Activated CD8-positive, alpha-beta memory T cell treated with anti-CD3 and anti-CD28 coated beads, Interleukin-2, amount 10 ng/mL, durations not matched to agents 7 days and 5 days (primary cell): Measurements from ENCODE around the gene RB1. TPM values are rescaled to one million over a fixed set of nuclear protein-coding genes. Genes with fewer than 3 reads are reported as not detected.

Source experiments
- ATAC-seq: fragments of 150-1000 bp; cut with Tn5 transposase; one replicate; pipeline ENCODE4 v1.10.0; 2021; ENCODE audit warnings: moderate library complexity
- CTCF ChIA-PET: fragments of 350-600 bp; sonication (Branson Sonifier 250); formaldehyde crosslinking; loops from one replicate; lab custom pipeline; 2021; ENCODE audit warnings: antibody characterized with exemption; lab: Charles Lee
- DNase-seq: peaks from one replicate; pipeline ENCODE4 v3.0.0-alpha.2; 2020
- H3K27ac Mint-ChIP-seq: one replicate; pipeline ENCODE4 v1.8.0; 2021; ENCODE audit warnings: mild to moderate bottlenecking, mixed read lengths
- H3K27me3 Mint-ChIP-seq: one replicate; pipeline ENCODE4 v1.8.0; 2021; ENCODE audit warnings: mixed read lengths
- H3K36me3 Mint-ChIP-seq: one replicate; pipeline ENCODE4 v1.8.0; 2021; ENCODE audit warnings: mild to moderate bottlenecking, mixed read lengths
- H3K4me1 Mint-ChIP-seq: one replicate; pipeline ENCODE4 v1.8.0; 2021; ENCODE audit warnings: mixed read lengths
- H3K4me3 Mint-ChIP-seq: one replicate; pipeline ENCODE4 v1.8.0; 2021; ENCODE audit warnings: mild to moderate bottlenecking, moderate library complexity, mixed read lengths
- H3K9me3 Mint-ChIP-seq: one replicate; pipeline ENCODE4 v1.8.0; 2022; ENCODE audit warnings: low read depth, mixed read lengths
- total RNA-seq, 2 experiments: library from RNA; stranded (reverse); gene quantifications; one replicate each; pipeline ENCODE4 v1.2.3, GENCODE V29; 2021

Gene RB1
- total RNA-seq, 2 experiments from 2014 or later = 49.2 to 55.7 TPM

- CTCF ChIA-PET = no interaction called here
- no peaks in the 10 kb centered on the region for H3K27me3 Mint-ChIP-seq
Measured at GRCh38 chr13:48273346-48273745, 30.2 kb upstream of the RB1 start.

GRCh38 chr13:48275507-48275906, 28.0 kb upstream of the RB1 start:
- no peak for ATAC-seq
- Mint-ChIP-seq H3K27ac (no peak overlapping the region), H3K27me3 (no peaks in the 10 kb centered on the region), H3K4me1 (peaks cover 7% of the 10 kb centered on the region), H3K9me3 (no peaks in the 10 kb centered on the region), H3K4me3 (no peak overlapping the region), H3K36me3 (peaks cover 4% of the 10 kb centered on the region)
- DNase-seq = no peak
- CTCF ChIA-PET = interaction anchor here (0.7 kb wide), 1 partner anchor 159 kb away, joined by 4 read pairs; no protein-coding TSS in a partner anchor

More at GRCh38 chr13:48273346-48273745, 30.2 kb upstream of the RB1 start:
- peaks cover 16% of the 10 kb centered on the region for H3K36me3 Mint-ChIP-seq
- no peak for DNase-seq
- H3K4me3 Mint-ChIP-seq = no peak overlapping the region
- H3K9me3 Mint-ChIP-seq = no peaks in the 10 kb centered on the region
- H3K27ac Mint-ChIP-seq = no peak overlapping the region
- ATAC-seq = no peak
- peaks cover 7% of the 10 kb centered on the region for H3K4me1 Mint-ChIP-seq

DNA sequence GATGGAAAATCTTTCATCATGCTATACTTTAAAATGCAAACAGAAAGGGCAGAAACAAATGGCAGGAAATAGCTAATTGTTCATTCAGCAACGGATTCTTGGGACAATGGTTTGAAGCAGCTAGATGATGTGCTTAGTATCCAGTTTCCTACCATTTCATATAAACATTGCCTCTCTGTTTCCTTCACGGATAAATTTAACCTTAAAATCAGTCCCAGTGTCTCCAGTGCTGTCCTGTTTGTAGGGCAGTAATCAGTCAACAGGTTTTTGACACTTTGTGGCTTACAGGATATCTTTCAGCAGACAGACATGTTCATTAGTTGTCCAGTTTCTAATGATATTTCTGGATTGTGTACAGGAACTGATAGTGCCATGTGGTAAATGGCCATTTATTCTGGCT, 24.7 kb upstream of the RB1 start:
- H3K4me1 Mint-ChIP-seq = peaks cover 7% of the 10 kb centered on the region
- no peak overlapping the region for H3K27ac Mint-ChIP-seq
- no peaks in the 10 kb centered on the region for H3K27me3 Mint-ChIP-seq
- CTCF ChIA-PET = no interaction called here
- H3K4me3 Mint-ChIP-seq = no peak overlapping the region
- no peaks in the 10 kb centered on the region for H3K9me3 Mint-ChIP-seq
- no peak for DNase-seq
- no peaks in the 10 kb centered on the region for H3K36me3 Mint-ChIP-seq
- ATAC-seq = no peak

DNA sequence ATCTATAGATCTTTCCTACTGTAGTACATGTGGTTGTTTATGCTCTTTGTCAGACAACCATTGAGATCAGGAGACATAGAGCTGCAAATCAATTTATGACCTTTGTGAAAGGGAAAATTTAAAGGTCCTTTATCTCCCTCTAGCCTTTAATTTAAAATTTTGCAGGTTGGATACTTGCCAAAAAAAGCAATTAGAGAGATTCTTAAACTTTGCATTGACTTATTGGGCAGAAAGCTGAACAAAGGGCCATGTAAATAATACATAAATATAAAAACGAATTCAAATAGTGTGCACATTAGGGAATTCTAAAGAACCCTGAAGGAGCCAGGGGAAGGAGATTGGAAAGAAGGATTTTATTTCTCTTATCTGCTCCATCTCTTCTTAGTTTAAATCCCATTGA, 22.0 kb upstream of the RB1 start:
- CTCF ChIA-PET = no interaction called here
- H3K36me3 Mint-ChIP-seq = no peaks in the 10 kb centered on the region
- H3K4me3 Mint-ChIP-seq = no peak overlapping the region
- H3K4me1 Mint-ChIP-seq = no peaks in the 10 kb centered on the region
- H3K27me3 Mint-ChIP-seq = no peaks in the 10 kb centered on the region
- H3K27ac Mint-ChIP-seq = no peak overlapping the region
- H3K9me3 Mint-ChIP-seq = no peaks in the 10 kb centered on the region
- ATAC-seq = no peak
- no peak for DNase-seq

GRCh38 chr13:48291730-48292129, 11.8 kb upstream of the RB1 start:
- CTCF ChIA-PET = interaction anchor here (1.2 kb wide), 1 partner anchor 57 kb away, joined by 3 read pairs; no protein-coding TSS in a partner anchor

GRCh38 chr13:48292650-48293049, 10.9 kb upstream of the RB1 start:
- ATAC-seq = no peak
- H3K27me3 Mint-ChIP-seq = peaks cover 21% of the 10 kb centered on the region
- H3K4me3 Mint-ChIP-seq = no peak overlapping the region
- CTCF ChIA-PET = interaction anchor here (1.2 to 1.8 kb wide), 2 partner anchors 58 to 287 kb away, joined by 3 to 4 read pairs; no protein-coding TSS in a partner anchor
- H3K9me3 Mint-ChIP-seq = no peaks in the 10 kb centered on the region
- H3K4me1 Mint-ChIP-seq = peaks cover 13% of the 10 kb centered on the region
- no peaks in the 10 kb centered on the region for H3K36me3 Mint-ChIP-seq
- H3K27ac Mint-ChIP-seq = no peak overlapping the region
- DNase-seq = no peak

More at GRCh38 chr13:48291730-48292129, 11.8 kb upstream of the RB1 start:
- peaks cover 22% of the 10 kb centered on the region for H3K27me3 Mint-ChIP-seq
- H3K4me3 Mint-ChIP-seq = no peak overlapping the region
- peaks cover 8% of the 10 kb centered on the region for H3K4me1 Mint-ChIP-seq
- no peaks in the 10 kb centered on the region for H3K36me3 Mint-ChIP-seq
- ATAC-seq = no peak
- H3K9me3 Mint-ChIP-seq = no peaks in the 10 kb centered on the region
- no peak overlapping the region for H3K27ac Mint-ChIP-seq
- no peak for DNase-seq

DNA sequence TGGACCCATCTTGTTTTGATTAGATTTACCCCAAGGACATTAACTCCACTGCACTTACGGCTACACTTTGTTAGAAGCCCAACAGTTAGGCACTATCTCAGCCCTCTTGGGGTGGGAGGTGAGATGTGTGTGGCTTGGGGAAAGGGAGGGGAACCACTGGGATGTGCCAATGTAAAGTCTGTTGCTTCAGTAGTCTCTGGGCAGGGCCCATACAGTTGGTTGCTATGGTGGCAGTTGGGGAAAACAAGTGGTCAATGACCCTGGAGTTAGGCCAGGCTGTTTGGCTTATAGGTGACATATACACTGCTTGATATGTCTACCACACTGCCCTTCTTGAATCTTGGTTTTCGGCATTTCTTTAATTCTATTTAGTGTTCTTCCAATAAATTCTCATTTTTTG, 8.9 kb upstream of the RB1 start:
- Mint-ChIP-seq H3K27ac (no peak overlapping the region), H3K36me3 (no peaks in the 10 kb centered on the region), H3K4me1 (peaks cover 13% of the 10 kb centered on the region), H3K9me3 (no peaks in the 10 kb centered on the region), H3K4me3 (no peak overlapping the region), H3K27me3 (peaks cover 11% of the 10 kb centered on the region)
- DNase-seq (no peak), ATAC-seq (no peak)
- CTCF ChIA-PET = no interaction called here

DNA sequence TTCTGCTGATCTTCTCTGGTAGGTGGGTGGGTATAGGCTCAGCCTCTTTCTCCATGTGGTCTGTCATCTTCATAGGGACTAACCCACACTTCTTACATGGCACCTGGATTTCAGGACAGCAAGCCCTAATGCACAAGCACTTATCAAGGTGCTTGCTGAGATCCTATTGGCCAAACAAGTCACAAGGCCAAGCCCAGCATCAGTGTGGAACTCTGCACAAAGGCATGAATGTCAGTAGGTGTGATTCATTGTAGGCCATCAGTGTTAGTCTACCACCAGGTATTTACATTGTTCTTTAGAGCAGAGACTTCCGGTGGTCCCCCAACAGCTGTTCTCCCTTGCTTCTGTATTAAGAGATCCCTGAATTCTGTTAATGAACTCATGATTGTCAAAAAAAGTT, 8.3 kb upstream of the RB1 start:
- Mint-ChIP-seq H3K36me3 (no peaks in the 10 kb centered on the region), H3K4me1 (peaks cover 13% of the 10 kb centered on the region), H3K27ac (no peak overlapping the region), H3K27me3 (peaks cover 8% of the 10 kb centered on the region), H3K9me3 (no peaks in the 10 kb centered on the region), H3K4me3 (no peak overlapping the region)
- CTCF ChIA-PET = no interaction called here
- DNase-seq (no peak), ATAC-seq (no peak)

DNA sequence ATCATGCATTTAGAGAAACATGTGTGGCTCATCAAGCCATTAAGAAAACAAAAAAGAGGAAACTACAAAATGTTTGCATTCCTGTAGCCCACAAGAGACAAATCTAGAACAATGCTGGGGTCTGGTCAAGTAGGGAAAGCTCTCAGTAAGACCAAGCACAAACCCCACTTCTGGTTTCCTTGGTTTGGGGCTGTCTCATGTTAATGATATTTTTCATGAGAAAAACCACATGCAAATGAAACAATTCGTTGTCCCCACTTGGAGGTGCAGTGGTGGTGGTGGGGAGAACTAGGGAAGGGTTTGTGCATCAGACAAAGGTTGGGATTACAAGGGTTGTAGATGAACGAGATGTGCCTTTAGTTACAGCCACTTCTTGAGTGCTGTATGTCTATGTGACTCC, 7.0 kb upstream of the RB1 start:
- Mint-ChIP-seq H3K36me3 (peaks cover 2% of the 10 kb centered on the region), H3K9me3 (no peaks in the 10 kb centered on the region), H3K27me3 (peaks cover 2% of the 10 kb centered on the region), H3K27ac (no peak overlapping the region), H3K4me1 (peaks cover 13% of the 10 kb centered on the region), H3K4me3 (no peak overlapping the region)
- CTCF ChIA-PET = interaction anchor here (0.9 kb wide), 1 partner anchor 55 kb away, joined by 3 read pairs; no protein-coding TSS in a partner anchor
- DNase-seq (no peak), ATAC-seq (no peak)

DNA sequence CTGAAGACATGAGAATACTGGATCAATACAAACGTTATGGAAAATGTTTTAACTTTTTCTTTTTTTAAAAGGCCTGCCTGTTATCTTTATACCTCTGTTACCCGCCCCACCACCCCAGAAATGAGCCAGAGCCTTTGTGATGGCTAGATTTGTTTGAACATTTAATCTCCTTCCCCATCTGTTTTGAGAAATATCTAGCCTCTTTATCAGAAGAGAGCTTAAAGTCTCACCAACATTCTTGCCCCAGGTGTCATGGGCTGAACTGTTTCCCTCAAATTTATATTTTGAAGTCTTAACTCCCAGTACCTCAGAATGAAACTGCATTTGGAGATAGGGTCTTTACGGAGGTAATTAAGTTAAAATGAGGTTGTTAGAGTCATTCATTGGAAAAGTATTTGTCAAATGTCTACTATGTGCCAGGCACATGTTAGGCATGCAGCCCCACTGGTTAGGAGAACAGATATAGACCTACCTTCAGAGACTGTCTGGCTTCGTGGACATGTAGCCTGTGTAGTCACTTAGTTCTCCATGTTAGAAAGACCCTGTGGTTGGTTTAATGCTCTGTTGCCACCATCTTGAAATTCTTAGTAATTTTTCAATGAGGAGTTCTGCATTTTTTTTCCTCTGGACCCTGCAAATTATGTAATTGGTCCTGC, 6.3 kb upstream of the RB1 start:
- no peak overlapping the region for H3K4me3 Mint-ChIP-seq
- ATAC-seq = no peak
- H3K4me1 Mint-ChIP-seq = peaks cover 14% of the 10 kb centered on the region
- H3K36me3 Mint-ChIP-seq = peaks cover 5% of the 10 kb centered on the region
- no peaks in the 10 kb centered on the region for H3K9me3 Mint-ChIP-seq
- peaks cover 2% of the 10 kb centered on the region for H3K27me3 Mint-ChIP-seq
- CTCF ChIA-PET = interaction anchor here (0.7 to 0.9 kb wide), 2 partner anchors 54 to 289 kb away, joined by 3 to 4 read pairs; no protein-coding TSS in a partner anchor
- H3K27ac Mint-ChIP-seq = no peak overlapping the region
- no peak for DNase-seq

DNA sequence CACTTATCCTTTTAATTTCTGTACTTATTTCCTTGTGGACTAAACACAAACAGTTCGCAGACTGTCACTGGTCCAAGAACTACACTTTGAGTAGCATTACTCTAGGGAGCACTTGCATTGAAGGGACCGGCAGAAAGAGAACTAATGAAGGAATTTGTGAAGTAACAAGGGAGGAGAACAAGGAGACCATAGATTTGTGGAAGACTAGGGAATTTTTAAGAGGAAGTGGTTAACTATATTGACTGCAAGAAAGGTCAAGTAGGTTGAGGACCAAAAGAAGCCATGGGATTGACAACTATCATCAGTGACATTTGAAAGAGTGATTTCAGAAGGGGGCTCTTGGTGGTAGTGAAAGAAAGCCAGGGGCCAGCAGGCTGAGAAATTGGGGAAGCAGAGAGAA, 4.0 kb upstream of the RB1 start:
- DNase-seq (no peak), ATAC-seq (no peak)
- Mint-ChIP-seq H3K4me3 (no peak overlapping the region), H3K27ac (no peak overlapping the region), H3K9me3 (no peaks in the 10 kb centered on the region), H3K4me1 (peaks cover 23% of the 10 kb centered on the region), H3K36me3 (peaks cover 8% of the 10 kb centered on the region), H3K27me3 (no peaks in the 10 kb centered on the region)
- CTCF ChIA-PET = interaction anchor here (1.0 kb wide), 1 partner anchor 66 kb away, joined by 3 read pairs; the partner anchor contains the start of gene ITM2B

DNA sequence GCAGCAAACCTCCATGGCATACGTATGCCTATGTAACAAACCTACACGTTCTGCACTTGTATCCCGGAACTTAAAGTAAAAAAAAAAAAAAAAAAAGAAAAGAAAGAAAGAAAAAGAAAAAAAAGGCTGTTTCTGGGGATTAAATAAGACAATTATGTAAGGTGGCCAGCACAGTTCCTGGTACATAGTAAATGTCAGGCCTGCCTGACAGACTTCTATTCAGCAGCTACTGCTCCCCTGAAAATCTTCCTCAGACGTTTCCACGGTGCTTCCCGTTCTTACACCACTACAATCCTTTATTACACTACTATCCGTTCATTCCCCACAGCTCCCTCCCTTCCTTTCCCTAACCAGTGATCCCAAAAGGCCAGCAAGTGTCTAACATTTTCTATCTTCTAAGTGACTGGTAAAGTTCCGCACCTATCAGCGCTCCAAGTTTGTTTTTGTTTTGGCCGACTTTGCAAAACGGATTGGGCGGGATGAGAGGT, 636 bp upstream of the RB1 start:
- Mint-ChIP-seq H3K4me3 (peak overlapping the region; percentile 86), H3K9me3 (no peaks in the 10 kb centered on the region), H3K36me3 (peaks cover 19% of the 10 kb centered on the region), H3K27ac (peak overlapping the region; percentile 88), H3K27me3 (no peaks in the 10 kb centered on the region), H3K4me1 (peaks cover 30% of the 10 kb centered on the region)
- ATAC-seq (no peak), DNase-seq (no peak)
- CTCF ChIA-PET = interaction anchor here (0.7 to 1.8 kb wide), 7 partner anchors 13 to 277 kb away, joined by 3 to 11 read pairs (median 5); partner anchors contain the start of gene MED4

DNA sequence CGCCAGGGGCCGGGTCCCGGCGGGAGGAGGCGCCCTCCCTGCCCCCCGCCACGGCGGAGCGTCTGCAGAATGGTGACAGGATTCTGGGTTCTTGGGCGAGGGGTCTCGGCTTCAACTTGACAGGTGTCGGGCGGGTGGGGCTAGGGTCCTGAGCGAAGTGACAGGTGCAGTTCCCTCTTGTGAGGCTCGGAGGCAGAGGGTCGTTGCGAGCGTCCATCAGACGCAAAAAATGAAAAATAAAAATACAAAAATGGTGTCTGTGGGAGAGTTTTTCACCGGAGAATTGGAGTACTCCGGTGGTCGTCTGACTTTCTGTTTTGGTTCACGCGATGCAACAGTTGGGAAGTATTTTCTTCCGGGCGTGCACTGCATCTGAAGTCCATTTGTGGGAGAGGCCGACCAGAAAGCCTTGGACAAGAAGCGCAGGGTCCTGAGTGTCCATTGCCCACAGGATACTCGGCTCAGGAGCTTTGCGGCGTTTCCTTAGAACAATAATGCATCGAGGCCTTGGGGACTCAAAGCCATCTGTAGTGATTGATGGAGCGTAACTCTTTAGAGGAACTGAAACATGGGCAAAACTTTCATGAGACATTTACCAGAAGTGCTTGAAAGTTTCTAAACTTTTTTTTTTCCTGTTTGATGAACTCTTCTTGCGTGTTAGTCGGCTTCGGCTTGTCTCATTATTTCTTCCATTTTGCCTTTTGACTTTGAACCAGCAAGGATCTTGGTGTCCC, 759 bp downstream of the RB1 start:
- H3K27me3 Mint-ChIP-seq = no peaks in the 10 kb centered on the region
- peak; percentile 21 for ATAC-seq
- no peaks in the 10 kb centered on the region for H3K9me3 Mint-ChIP-seq
- H3K4me3 Mint-ChIP-seq = peak overlapping the region; percentile 86
- H3K4me1 Mint-ChIP-seq = peaks cover 31% of the 10 kb centered on the region
- DNase-seq = peak; percentile 60
- CTCF ChIA-PET = interaction anchor here (1.0 to 1.8 kb wide), 2 partner anchors 209 to 267 kb away, joined by 3 to 5 read pairs; partner anchors contain the start of gene MED4
- H3K27ac Mint-ChIP-seq = peak overlapping the region; percentile 88
- H3K36me3 Mint-ChIP-seq = peaks cover 24% of the 10 kb centered on the region
